Panc1 (cell line): ENCODE data around the gene FAM120B. TPM values are rescaled to one million over a fixed set of nuclear protein-coding genes. Genes with fewer than 3 reads are reported as not detected.

Source experiments
- ATAC-seq: fragments of 200-7000 bp; cut with Tn5 transposase; 2 replicates; pipeline ENCODE4 v1.9.1; 2020; ENCODE audit warnings: mild to moderate bottlenecking, moderate library complexity
- BruUV-seq: library from RNA; stranded (reverse); fragments of 400-500 nt; replicated peaks from 2 replicates; lab custom pipeline; 2021; lab: Mats Ljungman, UMichigan
- CTCF ChIA-PET: fragments of 300-600 bp; sonication (Branson Sonifier 250); formaldehyde crosslinking; loops from one replicate; lab custom pipeline; 2022; ENCODE audit warnings: antibody characterized with exemption; lab: Charles Lee
- POLR2A ChIA-PET: fragments of 300-600 bp; sonication (Branson Sonifier 250); formaldehyde crosslinking; loops from one replicate; lab custom pipeline; 2022; ENCODE audit warnings: antibody characterized with exemption; lab: Charles Lee
- DNase-seq: peaks from one replicate; pipeline ENCODE4 v3.0.0-alpha.2; 2010; ENCODE audit warnings: low read depth, low spot score
- H3K27ac ChIP-seq: 2 replicates; pipeline ENCODE4 v1.5.1; 2011; ENCODE audit warnings: mild to moderate bottlenecking, low read length, inconsistent platforms
- H3K27me3 ChIP-seq: fragments of 200-500 bp; sonication (Bioruptor generic); 2 replicates; pipeline ENCODE4 v1.6.0; 2014; ENCODE audit warnings: low read length, inconsistent platforms; ENCODE audit not compliant: control insufficient read depth, insufficient read depth
- H3K36me3 ChIP-seq: fragments of 200-500 bp; sonication (Bioruptor generic); 2 replicates; pipeline ENCODE4 v1.5.1; 2014; ENCODE audit warnings: inconsistent platforms, mild to moderate bottlenecking, low read length, moderate library complexity; ENCODE audit not compliant: control insufficient read depth, insufficient read depth
- H3K4me1 ChIP-seq: 2 replicates; pipeline ENCODE4 v1.5.1; 2011; ENCODE audit warnings: inconsistent platforms, mild to moderate bottlenecking, low read length, moderate library complexity; ENCODE audit not compliant: control insufficient read depth, insufficient read depth
- H3K4me3 ChIP-seq, 2 experiments: 2 replicates each; pipeline ENCODE4 v1.5.1; 2011 to 2012; ENCODE audit warnings: low read depth in 2 of 2, low read length in 2 of 2, mild to moderate bottlenecking in 2 of 2, inconsistent platforms in 1 of 2, moderate library complexity in 1 of 2
- H3K9me3 ChIP-seq: fragments of 200-500 bp; sonication (Bioruptor generic); 2 replicates; pipeline ENCODE4 v1.5.1; 2014; ENCODE audit warnings: low read depth, mild to moderate bottlenecking, inconsistent platforms, low read length, moderate library complexity; ENCODE audit not compliant: control insufficient read depth, insufficient read depth
- POLR2AphosphoS5 ChIP-seq: IDR thresholded peaks from 2 replicates; pipeline ENCODE4 v1.6.1; 2012; ENCODE audit warnings: mild to moderate bottlenecking, low read depth, low read length, moderate library complexity
- SIN3A ChIP-seq: IDR thresholded peaks from 2 replicates; pipeline ENCODE4 v1.6.1; 2012; ENCODE audit warnings: low read depth, mild to moderate bottlenecking, low read length, moderate library complexity, borderline replicate concordance; ENCODE audit not compliant: insufficient read depth
- TCF7L2 ChIP-seq: IDR thresholded peaks from 2 replicates; pipeline ENCODE4 v1.6.1; 2011; ENCODE audit warnings: mild to moderate bottlenecking, low read depth, low read length, inconsistent platforms
- in situ Hi-C: cut with HindIII; loops from 2 replicates; pipeline ENCODE4 v1.10.0; 2016; ENCODE audit warnings: low sequenced_read_pairs, low pct_unique_long_range_greater_than_20kb
- intact Hi-C: fragments of 100-400 bp; cut with micrococcal nuclease; formaldehyde crosslinking; loops from one replicate; pipeline ENCODE4 v1.10.0; 2022; ENCODE audit not compliant: unreplicated experiment
- total RNA-seq: library from RNA; stranded (reverse); gene quantifications from one replicate; pipeline ENCODE4 v1.2.1, GENCODE V29; 2021; ENCODE audit not compliant: unreplicated experiment
- TF ChIP-seq, protein P1 (sequence below): fragments of 450-650 bp; IDR thresholded peaks from 2 replicates; pipeline ENCODE4 v1.5.1; 2017; ENCODE audit warnings: mild to moderate bottlenecking
- TF ChIP-seq, protein P2 (sequence below), 2 experiments: IDR thresholded peaks; 2 replicates each; pipeline ENCODE4 v1.6.1; 2011 to 2012; ENCODE audit warnings: low read depth in 2 of 2, control low read depth in 1 of 2, low read length in 1 of 2, mild to moderate bottlenecking in 1 of 2, moderate library complexity in 1 of 2; ENCODE audit not compliant: insufficient read depth in 1 of 2

The FAM120B gene
- total RNA-seq, 1 experiment from 2014 or later, result 38.0 TPM

DNA sequence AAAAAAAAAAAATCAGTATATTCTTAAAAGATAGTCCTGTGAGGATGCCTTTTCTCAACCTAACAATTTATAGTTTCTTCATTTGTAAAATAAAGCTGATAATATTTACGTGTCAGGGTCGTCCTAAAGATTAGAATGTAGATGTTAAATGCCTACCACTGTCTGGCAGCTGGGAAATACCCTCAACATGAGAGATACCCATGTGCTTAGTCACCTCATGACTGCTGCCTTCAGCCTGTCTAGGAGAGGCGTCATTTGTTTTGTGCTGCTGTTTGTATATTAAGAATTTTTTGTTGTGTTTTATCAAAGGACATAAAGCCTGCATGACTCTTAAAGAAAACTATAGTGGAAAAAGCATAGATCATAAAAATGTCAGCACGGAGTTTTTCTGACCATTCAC, 9.5 kb downstream of the FAM120B start:
- TF ChIP-seq TCF7L2 (no peak), POLR2AphosphoS5 (no peak), SIN3A (no peak)
- TF ChIP-seq, protein P1, sequence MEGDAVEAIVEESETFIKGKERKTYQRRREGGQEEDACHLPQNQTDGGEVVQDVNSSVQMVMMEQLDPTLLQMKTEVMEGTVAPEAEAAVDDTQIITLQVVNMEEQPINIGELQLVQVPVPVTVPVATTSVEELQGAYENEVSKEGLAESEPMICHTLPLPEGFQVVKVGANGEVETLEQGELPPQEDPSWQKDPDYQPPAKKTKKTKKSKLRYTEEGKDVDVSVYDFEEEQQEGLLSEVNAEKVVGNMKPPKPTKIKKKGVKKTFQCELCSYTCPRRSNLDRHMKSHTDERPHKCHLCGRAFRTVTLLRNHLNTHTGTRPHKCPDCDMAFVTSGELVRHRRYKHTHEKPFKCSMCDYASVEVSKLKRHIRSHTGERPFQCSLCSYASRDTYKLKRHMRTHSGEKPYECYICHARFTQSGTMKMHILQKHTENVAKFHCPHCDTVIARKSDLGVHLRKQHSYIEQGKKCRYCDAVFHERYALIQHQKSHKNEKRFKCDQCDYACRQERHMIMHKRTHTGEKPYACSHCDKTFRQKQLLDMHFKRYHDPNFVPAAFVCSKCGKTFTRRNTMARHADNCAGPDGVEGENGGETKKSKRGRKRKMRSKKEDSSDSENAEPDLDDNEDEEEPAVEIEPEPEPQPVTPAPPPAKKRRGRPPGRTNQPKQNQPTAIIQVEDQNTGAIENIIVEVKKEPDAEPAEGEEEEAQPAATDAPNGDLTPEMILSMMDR, result no peak
- TF ChIP-seq, protein P2, sequence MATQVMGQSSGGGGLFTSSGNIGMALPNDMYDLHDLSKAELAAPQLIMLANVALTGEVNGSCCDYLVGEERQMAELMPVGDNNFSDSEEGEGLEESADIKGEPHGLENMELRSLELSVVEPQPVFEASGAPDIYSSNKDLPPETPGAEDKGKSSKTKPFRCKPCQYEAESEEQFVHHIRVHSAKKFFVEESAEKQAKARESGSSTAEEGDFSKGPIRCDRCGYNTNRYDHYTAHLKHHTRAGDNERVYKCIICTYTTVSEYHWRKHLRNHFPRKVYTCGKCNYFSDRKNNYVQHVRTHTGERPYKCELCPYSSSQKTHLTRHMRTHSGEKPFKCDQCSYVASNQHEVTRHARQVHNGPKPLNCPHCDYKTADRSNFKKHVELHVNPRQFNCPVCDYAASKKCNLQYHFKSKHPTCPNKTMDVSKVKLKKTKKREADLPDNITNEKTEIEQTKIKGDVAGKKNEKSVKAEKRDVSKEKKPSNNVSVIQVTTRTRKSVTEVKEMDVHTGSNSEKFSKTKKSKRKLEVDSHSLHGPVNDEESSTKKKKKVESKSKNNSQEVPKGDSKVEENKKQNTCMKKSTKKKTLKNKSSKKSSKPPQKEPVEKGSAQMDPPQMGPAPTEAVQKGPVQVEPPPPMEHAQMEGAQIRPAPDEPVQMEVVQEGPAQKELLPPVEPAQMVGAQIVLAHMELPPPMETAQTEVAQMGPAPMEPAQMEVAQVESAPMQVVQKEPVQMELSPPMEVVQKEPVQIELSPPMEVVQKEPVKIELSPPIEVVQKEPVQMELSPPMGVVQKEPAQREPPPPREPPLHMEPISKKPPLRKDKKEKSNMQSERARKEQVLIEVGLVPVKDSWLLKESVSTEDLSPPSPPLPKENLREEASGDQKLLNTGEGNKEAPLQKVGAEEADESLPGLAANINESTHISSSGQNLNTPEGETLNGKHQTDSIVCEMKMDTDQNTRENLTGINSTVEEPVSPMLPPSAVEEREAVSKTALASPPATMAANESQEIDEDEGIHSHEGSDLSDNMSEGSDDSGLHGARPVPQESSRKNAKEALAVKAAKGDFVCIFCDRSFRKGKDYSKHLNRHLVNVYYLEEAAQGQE (IDR thresholded peaks at IDR 0.05; ENCODE audit: insufficient read depth in 1 of 2, low read depth in 2 of 2, low read length in 1 of 2), result no peak
- H3K27me3 ChIP-seq, result no peaks in the 10 kb centered on the region
- in situ Hi-C loops, result no loop called here
- H3K9me3 ChIP-seq, result no peaks in the 10 kb centered on the region
- no peak overlapping the region for H3K27ac ChIP-seq
- ATAC-seq, result peak; percentile 82
- peaks cover 2% of the 10 kb centered on the region; the same call in 1 of the 2 replicates for H3K36me3 ChIP-seq
- no TSS peak for BruUV-seq
- ChIA-PET POLR2A (no interaction called here), CTCF (no interaction called here)
- no peak overlapping the region for H3K4me3 ChIP-seq
- DNase-seq, result no peak
- H3K4me1 ChIP-seq, result peaks cover 13% of the 10 kb centered on the region
- intact Hi-C loops, result no loop called here

DNA sequence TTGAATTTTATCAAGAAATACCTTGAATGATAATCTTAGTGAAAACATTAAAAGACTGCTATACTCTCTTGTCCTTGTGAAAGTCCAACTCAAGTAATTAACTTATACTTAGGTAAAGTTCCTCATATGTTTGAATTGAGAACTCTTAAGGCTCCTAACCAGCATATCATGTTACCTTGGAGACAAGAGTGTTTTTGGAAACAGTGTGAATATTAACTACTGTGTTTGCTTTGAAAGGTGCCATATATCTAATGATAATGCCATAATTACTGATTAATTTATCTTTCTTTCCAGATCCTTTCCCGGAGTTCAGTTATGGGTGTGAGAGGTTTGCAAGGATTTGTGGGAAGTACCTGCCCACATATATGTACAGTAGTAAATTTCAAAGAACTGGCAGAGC, 10.5 kb downstream of the FAM120B start:
- no peaks in the 10 kb centered on the region for H3K9me3 ChIP-seq
- intact Hi-C loops, result no loop called here
- DNase-seq, result no peak
- ChIA-PET POLR2A (no interaction called here), CTCF (no interaction called here)
- H3K4me1 ChIP-seq, result peaks cover 13% of the 10 kb centered on the region
- no peak overlapping the region for H3K27ac ChIP-seq
- no peak for ATAC-seq
- TF ChIP-seq SIN3A (no peak), TCF7L2 (no peak), POLR2AphosphoS5 (no peak)
- TF ChIP-seq, protein P2 (IDR thresholded peaks at IDR 0.05; ENCODE audit: insufficient read depth in 1 of 2, low read depth in 2 of 2, low read length in 1 of 2), result no peak
- TF ChIP-seq, protein P1, result no peak
- no peaks in the 10 kb centered on the region for H3K27me3 ChIP-seq
- no TSS peak for BruUV-seq
- H3K4me3 ChIP-seq, result no peak overlapping the region
- in situ Hi-C loops, result no loop called here
- peaks cover 2% of the 10 kb centered on the region; the same call in 1 of the 2 replicates for H3K36me3 ChIP-seq
